RWPE2 (cell line): ENCODE results near the gene CWH43.
"Not testable (repeated sequence)": the region's sequence is repeated elsewhere in the genome, so short reads cannot be mapped to it uniquely, and the experiment has no call there.

Experiments
- ATAC-seq: fragments of 200-7000 bp; cut with Tn5 transposase; 3 replicates; pipeline ENCODE4 v1.9.1; 2021; ENCODE audit warnings: low read depth
- DNase-seq: peaks from one replicate; pipeline ENCODE4 v3.0.0-alpha.2; 2020; ENCODE audit warnings: low spot score
- H3K27ac ChIP-seq: fragments of 450-650 bp; 2 replicates; pipeline ENCODE4 v1.5.1; 2017; ENCODE audit warnings: mild to moderate bottlenecking; ENCODE audit not compliant: poor library complexity, severe bottlenecking
- H3K27me3 ChIP-seq: fragments of 250-450 bp; sonication (Bioruptor Pico); 2 replicates; pipeline ENCODE4 v1.5.1; 2021; ENCODE audit warnings: mild to moderate bottlenecking, moderate library complexity; ENCODE audit not compliant: insufficient read depth, poor library complexity, severe bottlenecking
- H3K36me3 ChIP-seq: fragments of 250-450 bp; sonication (Bioruptor Pico); 2 replicates; pipeline ENCODE4 v1.5.1; 2020; ENCODE audit warnings: low read depth, mild to moderate bottlenecking, moderate library complexity
- H3K4me1 ChIP-seq: fragments of 250-450 bp; sonication (Bioruptor Pico); 2 replicates; pipeline ENCODE4 v1.5.1; 2021; ENCODE audit warnings: mild to moderate bottlenecking, moderate library complexity; ENCODE audit not compliant: insufficient read depth, poor library complexity, severe bottlenecking
- H3K4me3 ChIP-seq: fragments of 250-450 bp; sonication (Bioruptor Pico); 2 replicates; pipeline ENCODE4 v1.5.1; 2021; ENCODE audit warnings: mild to moderate bottlenecking, moderate library complexity; ENCODE audit not compliant: severe bottlenecking
- H3K9me3 ChIP-seq: fragments of 250-450 bp; sonication (Bioruptor Pico); 2 replicates; pipeline ENCODE4 v1.5.1; 2021; ENCODE audit warnings: mild to moderate bottlenecking, moderate library complexity; ENCODE audit not compliant: severe bottlenecking
- TF ChIP-seq, protein P1 (sequence below): fragments of 450-650 bp; IDR thresholded peaks from one replicate; pipeline ENCODE4 v1.5.1; 2017; ENCODE audit warnings: mild to moderate bottlenecking, moderate library complexity; ENCODE audit not compliant: poor library complexity, severe bottlenecking

The CWH43 gene

DNA sequence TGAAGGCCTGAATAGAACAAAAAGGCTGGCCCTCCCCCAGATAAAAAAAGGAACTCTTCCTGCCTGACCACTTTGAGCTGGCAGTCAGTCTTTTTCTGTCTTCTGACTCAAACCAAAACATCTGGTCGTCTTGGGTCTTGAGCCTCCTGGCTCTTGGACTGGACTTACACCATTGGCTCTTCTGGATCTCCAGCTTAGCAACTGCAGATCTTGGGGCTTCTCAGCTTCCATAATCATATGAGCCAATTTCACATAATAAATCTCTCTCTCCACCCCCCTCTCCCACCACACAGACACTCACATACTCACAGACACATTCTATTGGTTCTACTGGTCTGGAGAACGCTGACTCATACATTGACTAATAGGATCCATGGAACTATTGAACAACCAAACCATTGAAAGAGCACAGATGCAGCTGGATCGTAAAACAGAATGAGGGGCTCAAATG is 15.6 kb upstream of the CWH43 start:
- Histone ChIP-seq H3K4me1 (peaks cover 33% of the 10 kb centered on the region), H3K27ac (peak overlapping the region; percentile 75), H3K4me3 (no peak overlapping the region), H3K9me3 (no peaks in the 10 kb centered on the region), H3K27me3 (no peaks in the 10 kb centered on the region), H3K36me3 (no peaks in the 10 kb centered on the region)
- TF ChIP-seq, protein P1, sequence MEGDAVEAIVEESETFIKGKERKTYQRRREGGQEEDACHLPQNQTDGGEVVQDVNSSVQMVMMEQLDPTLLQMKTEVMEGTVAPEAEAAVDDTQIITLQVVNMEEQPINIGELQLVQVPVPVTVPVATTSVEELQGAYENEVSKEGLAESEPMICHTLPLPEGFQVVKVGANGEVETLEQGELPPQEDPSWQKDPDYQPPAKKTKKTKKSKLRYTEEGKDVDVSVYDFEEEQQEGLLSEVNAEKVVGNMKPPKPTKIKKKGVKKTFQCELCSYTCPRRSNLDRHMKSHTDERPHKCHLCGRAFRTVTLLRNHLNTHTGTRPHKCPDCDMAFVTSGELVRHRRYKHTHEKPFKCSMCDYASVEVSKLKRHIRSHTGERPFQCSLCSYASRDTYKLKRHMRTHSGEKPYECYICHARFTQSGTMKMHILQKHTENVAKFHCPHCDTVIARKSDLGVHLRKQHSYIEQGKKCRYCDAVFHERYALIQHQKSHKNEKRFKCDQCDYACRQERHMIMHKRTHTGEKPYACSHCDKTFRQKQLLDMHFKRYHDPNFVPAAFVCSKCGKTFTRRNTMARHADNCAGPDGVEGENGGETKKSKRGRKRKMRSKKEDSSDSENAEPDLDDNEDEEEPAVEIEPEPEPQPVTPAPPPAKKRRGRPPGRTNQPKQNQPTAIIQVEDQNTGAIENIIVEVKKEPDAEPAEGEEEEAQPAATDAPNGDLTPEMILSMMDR = no peak
- DNase-seq (no peak), ATAC-seq (peak; percentile 78)

DNA sequence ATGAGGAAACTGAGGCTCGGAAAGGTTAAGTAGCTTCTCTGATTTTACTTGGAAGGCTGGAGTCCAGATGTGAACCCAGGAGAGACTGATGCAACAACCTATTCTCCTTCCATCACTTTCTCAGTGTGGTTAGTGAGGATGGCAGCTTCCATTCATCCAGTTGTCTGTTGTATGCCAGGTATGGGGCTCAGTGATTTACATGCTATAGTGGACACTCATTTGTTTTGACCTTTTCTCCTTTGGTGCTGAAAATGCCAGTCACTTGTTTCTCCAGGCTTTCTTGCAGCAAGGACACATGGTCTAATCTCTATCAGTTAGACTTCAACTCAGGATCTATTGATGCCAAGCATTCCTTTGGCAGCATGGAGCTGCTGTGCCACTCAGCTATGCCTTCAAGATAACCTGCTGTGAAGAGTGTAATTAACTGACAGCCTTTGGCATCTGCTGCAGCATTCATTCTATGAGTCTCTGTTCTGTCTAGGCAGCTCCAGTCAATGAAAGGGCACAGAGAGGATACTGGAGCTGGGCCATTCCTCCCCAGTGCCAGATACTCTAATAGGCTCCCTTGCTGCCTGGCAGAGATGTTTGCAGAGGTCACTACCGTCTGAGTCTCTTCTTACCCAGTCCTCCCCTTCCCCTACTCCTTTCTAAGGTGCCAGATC is 11.0 kb upstream of the CWH43 start:
- no peak for ATAC-seq

DNA sequence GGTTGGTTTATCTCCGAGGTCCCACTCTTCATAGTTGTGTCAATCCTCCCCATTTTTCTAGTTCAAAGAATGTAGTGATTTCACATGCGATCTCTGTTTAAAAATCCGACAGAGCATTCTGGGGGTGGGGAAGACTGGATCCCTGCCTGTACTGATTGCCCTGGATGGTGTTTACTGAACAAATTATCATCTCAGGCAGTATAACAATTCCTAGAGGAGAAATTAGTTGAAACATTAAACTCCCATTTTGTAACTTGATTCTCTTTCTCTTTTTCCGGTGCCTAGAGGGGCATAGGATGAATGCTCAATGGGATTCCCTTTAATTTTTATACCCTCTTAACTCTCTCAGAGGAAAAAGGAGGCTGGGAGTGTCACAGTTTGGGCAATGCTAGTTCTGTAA is 10.0 kb upstream of the CWH43 start:
- DNase-seq (no peak), ATAC-seq (no peak)

More for the DNA sequence above, 11.0 kb upstream of the CWH43 start:
- no peak overlapping the region for H3K27ac ChIP-seq
- no peak for DNase-seq
- peaks cover 13% of the 10 kb centered on the region for H3K4me1 ChIP-seq
- H3K27me3 ChIP-seq = no peaks in the 10 kb centered on the region
- H3K9me3 ChIP-seq = no peaks in the 10 kb centered on the region
- TF ChIP-seq, protein P1 = no peak
- H3K4me3 ChIP-seq = no peak overlapping the region
- no peaks in the 10 kb centered on the region for H3K36me3 ChIP-seq

DNA sequence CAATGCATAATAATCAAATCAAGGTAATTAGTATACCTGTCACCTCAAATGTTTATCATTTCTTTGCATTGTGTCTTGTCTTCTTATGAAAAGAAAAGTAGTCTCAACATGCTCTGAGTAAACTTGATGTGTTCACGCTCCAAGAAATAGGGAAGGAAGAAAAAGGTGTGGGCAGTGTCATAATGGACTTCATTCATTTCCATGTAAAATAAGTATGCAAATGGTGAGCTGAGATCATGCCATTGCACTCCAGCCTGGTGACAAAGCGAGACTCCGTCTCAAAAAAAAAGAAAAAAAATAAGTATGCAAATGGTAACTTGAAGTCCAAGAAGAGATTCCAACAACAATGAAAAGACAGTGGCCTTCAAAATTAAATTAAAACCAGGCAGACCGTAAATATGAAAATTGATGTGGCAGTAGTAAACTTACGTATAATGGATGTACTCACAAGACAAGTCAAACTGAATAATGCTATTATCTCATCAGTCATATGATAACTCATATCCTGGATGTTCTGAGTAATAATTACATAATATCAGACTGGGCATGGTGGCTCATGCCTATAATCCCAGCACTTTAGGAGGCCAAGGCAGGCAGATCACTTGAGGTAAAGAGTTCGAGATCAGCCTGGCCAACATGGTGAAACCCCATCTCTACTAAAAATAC is 6.0 kb upstream of the CWH43 start:
- no peaks in the 10 kb centered on the region for H3K36me3 ChIP-seq
- ATAC-seq (peak; percentile 80), DNase-seq (no peak)
- H3K4me3 ChIP-seq = no peak overlapping the region
- TF ChIP-seq, protein P1 = no peak
- H3K4me1 ChIP-seq = peaks cover 9% of the 10 kb centered on the region
- H3K27me3 ChIP-seq = no peaks in the 10 kb centered on the region
- peak overlapping the region; percentile 23 for H3K27ac ChIP-seq
- H3K9me3 ChIP-seq = no peaks in the 10 kb centered on the region

More for the DNA sequence above, 10.0 kb upstream of the CWH43 start:
- H3K4me1 ChIP-seq = peaks cover 9% of the 10 kb centered on the region
- no peaks in the 10 kb centered on the region for H3K9me3 ChIP-seq
- no peaks in the 10 kb centered on the region for H3K27me3 ChIP-seq
- H3K27ac ChIP-seq = no peak overlapping the region
- H3K36me3 ChIP-seq = no peaks in the 10 kb centered on the region
- no peak overlapping the region for H3K4me3 ChIP-seq
- TF ChIP-seq, protein P1 = no peak

DNA sequence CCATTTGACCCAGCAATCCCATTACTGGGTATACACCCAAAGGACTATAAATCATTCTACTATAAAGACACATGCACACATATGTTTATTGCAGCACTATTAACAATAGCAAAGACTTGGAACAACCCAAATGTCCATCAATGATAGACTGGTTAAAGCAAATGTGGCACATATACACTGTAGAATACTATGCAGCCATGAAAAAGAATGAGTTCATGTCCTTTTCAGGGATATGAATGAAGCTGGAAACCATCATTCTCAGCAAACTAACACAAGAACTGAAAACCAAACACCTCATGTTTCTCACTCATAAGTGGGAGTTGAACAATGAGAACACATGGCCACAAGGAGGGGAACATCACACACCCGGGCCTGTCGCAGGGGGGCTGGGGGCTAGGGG is 2.1 kb upstream of the CWH43 start:
- not testable (repeated sequence) for H3K4me3 ChIP-seq, H3K36me3 ChIP-seq, DNase-seq, ATAC-seq, H3K4me1 ChIP-seq, H3K27ac ChIP-seq, H3K9me3 ChIP-seq
- peaks cover 20% of the 10 kb centered on the region for H3K27me3 ChIP-seq
